Activated T-helper 1 cell treated with anti-CD3 and anti-CD28 coated beads, Interleukin-12 subunit alpha, Interleukin-12 subunit beta, Interleukin-2, Interleukin-4 antibody, amounts not matched to agents 30 ng/mL and 10 ng/mL and 1 ng/mL, durations not matched to agents 14 hours and 24 hours and 36 hours (primary cell): ENCODE data around the gene DCLK2. TPM values are rescaled to one million over a fixed set of nuclear protein-coding genes. Genes with fewer than 3 reads are reported as not detected.

Experiments
- DNase-seq: peaks from one replicate; pipeline ENCODE4 v3.0.0; 2021; ENCODE audit warnings: low spot score
- H3K27ac Mint-ChIP-seq: one replicate; pipeline ENCODE4 v1.8.0; 2021; ENCODE audit warnings: mild to moderate bottlenecking, mixed read lengths
- H3K27me3 Mint-ChIP-seq: one replicate; pipeline ENCODE4 v1.8.0; 2022; ENCODE audit warnings: mild to moderate bottlenecking, moderate library complexity, mixed read lengths; ENCODE audit not compliant: insufficient read depth
- H3K36me3 Mint-ChIP-seq: one replicate; pipeline ENCODE4 v1.8.0; 2021; ENCODE audit warnings: low read depth, mixed read lengths
- H3K4me1 Mint-ChIP-seq: one replicate; pipeline ENCODE4 v1.8.0; 2021; ENCODE audit warnings: low read depth, mixed read lengths
- H3K4me3 Mint-ChIP-seq: one replicate; pipeline ENCODE4 v1.8.0; 2021; ENCODE audit warnings: mild to moderate bottlenecking, moderate library complexity, mixed read lengths
- H3K9me3 Mint-ChIP-seq: one replicate; pipeline ENCODE4 v1.8.0; 2021; ENCODE audit warnings: mixed read lengths
- intact Hi-C: fragments of 100-400 bp; cut with micrococcal nuclease; formaldehyde crosslinking; loops from one replicate; pipeline ENCODE4 v1.15.1; 2024
- total RNA-seq: library from RNA; stranded (reverse); gene quantifications from 2 replicates; pipeline ENCODE4 v1.2.3, GENCODE V29; 2022

Gene DCLK2
- total RNA-seq, 1 donor from 2014 or later = 0.08 TPM

GRCh38 chr4:150212927-150213326 is 134.7 kb downstream of the DCLK2 start:
- Mint-ChIP-seq H3K27ac (no peak overlapping the region), H3K36me3 (no peaks in the 10 kb centered on the region), H3K4me3 (no peak overlapping the region), H3K27me3 (peaks cover 5% of the 10 kb centered on the region), H3K9me3 (no peaks in the 10 kb centered on the region), H3K4me1 (no peaks in the 10 kb centered on the region)
- DNase-seq = no peak
- intact Hi-C loops = no loop called here

DNA sequence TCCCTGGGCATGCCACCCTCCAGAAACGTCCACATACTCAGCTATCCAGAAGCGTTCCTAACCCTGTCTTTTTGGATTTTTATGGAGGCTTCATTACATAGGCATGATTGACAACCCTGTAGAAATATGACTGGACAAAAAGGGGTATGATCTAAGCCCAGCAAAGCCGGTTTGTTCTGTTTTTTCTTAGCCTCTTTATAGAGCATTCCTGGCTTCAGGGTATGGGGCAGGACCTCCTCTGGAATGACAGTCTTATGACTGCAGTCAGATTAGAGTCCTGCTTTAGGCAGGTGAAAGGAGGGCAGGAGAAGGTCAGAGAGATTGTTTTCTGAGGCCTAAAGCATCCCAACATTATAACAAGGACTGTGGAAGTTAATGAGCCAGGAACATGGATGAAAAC is 137.4 kb downstream of the DCLK2 start:
- Mint-ChIP-seq H3K27ac (no peak overlapping the region), H3K4me3 (no peak overlapping the region), H3K9me3 (no peaks in the 10 kb centered on the region), H3K27me3 (peaks cover 5% of the 10 kb centered on the region), H3K36me3 (no peaks in the 10 kb centered on the region), H3K4me1 (no peaks in the 10 kb centered on the region)
- intact Hi-C loops = no loop called here
- no peak for DNase-seq

DNA sequence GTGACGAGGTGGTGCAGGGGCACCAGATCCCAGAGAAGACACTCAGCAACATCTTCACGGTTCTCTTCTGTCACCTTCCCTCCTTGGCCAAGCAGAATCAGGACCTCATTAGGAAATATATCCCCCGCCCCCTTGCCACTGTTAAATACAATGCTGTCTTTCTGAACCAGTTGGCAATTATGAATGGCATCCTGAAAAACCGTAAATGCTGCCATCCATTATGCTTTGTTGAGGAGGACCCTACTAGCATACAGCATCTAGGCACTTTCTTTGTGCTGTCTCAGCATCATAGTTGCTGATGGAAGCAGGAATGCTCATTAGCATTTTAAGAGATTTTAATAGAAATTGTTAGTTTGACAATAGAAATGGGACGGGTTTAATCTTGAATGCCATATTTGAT is 138.5 kb downstream of the DCLK2 start:
- no peak overlapping the region for H3K27ac Mint-ChIP-seq
- intact Hi-C loops = no loop called here
- peaks cover 5% of the 10 kb centered on the region for H3K27me3 Mint-ChIP-seq
- no peaks in the 10 kb centered on the region for H3K36me3 Mint-ChIP-seq
- H3K4me3 Mint-ChIP-seq = no peak overlapping the region
- no peaks in the 10 kb centered on the region for H3K4me1 Mint-ChIP-seq
- no peaks in the 10 kb centered on the region for H3K9me3 Mint-ChIP-seq
- no peak for DNase-seq

- no peaks in the 10 kb centered on the region for H3K4me1 Mint-ChIP-seq
- no peak overlapping the region for H3K4me3 Mint-ChIP-seq
- peaks cover 2% of the 10 kb centered on the region for H3K27me3 Mint-ChIP-seq
- H3K36me3 Mint-ChIP-seq = no peaks in the 10 kb centered on the region
- intact Hi-C loops = no loop called here
- no peak for DNase-seq
- no peak overlapping the region for H3K27ac Mint-ChIP-seq
- H3K9me3 Mint-ChIP-seq = no peaks in the 10 kb centered on the region
Observed at GRCh38 chr4:150217192-150217591, 138.9 kb downstream of the DCLK2 start.

GRCh38 chr4:150217808-150218207 is 139.6 kb downstream of the DCLK2 start:
- Mint-ChIP-seq H3K9me3 (no peaks in the 10 kb centered on the region), H3K27me3 (peaks cover 1% of the 10 kb centered on the region), H3K27ac (no peak overlapping the region), H3K4me3 (no peak overlapping the region), H3K36me3 (no peaks in the 10 kb centered on the region), H3K4me1 (no peaks in the 10 kb centered on the region)
- intact Hi-C loops = no loop called here
- DNase-seq = no peak

DNA sequence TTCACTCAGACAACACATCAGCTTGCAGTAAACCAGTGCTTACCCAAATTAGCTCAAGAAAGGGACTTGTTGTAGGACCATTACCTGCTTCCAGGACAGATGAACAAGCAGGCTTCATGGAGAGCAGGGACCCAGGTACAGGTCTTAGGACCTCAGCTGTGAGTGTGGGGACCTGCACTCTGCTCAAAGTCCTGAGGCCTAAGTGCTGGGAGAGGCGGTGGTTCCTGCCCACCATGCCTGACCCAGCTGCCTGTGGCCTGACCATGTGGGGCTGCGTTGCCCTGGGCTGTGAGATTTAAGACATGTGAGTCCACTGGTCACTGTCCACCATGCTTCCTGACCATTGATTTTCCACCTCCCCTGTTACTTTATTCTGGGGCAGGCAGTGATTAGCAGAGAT is 140.2 kb downstream of the DCLK2 start:
- intact Hi-C loops = no loop called here
- H3K36me3 Mint-ChIP-seq = no peaks in the 10 kb centered on the region
- H3K27me3 Mint-ChIP-seq = peaks cover 1% of the 10 kb centered on the region
- H3K4me1 Mint-ChIP-seq = no peaks in the 10 kb centered on the region
- H3K4me3 Mint-ChIP-seq = no peak overlapping the region
- no peak for DNase-seq
- H3K27ac Mint-ChIP-seq = no peak overlapping the region
- H3K9me3 Mint-ChIP-seq = no peaks in the 10 kb centered on the region

GRCh38 chr4:150219841-150220240 is 141.6 kb downstream of the DCLK2 start:
- no peak for DNase-seq
- peaks cover 1% of the 10 kb centered on the region for H3K27me3 Mint-ChIP-seq
- H3K27ac Mint-ChIP-seq = no peak overlapping the region
- H3K36me3 Mint-ChIP-seq = no peaks in the 10 kb centered on the region
- no peak overlapping the region for H3K4me3 Mint-ChIP-seq
- no peaks in the 10 kb centered on the region for H3K9me3 Mint-ChIP-seq
- intact Hi-C loops = no loop called here
- no peaks in the 10 kb centered on the region for H3K4me1 Mint-ChIP-seq

DNA sequence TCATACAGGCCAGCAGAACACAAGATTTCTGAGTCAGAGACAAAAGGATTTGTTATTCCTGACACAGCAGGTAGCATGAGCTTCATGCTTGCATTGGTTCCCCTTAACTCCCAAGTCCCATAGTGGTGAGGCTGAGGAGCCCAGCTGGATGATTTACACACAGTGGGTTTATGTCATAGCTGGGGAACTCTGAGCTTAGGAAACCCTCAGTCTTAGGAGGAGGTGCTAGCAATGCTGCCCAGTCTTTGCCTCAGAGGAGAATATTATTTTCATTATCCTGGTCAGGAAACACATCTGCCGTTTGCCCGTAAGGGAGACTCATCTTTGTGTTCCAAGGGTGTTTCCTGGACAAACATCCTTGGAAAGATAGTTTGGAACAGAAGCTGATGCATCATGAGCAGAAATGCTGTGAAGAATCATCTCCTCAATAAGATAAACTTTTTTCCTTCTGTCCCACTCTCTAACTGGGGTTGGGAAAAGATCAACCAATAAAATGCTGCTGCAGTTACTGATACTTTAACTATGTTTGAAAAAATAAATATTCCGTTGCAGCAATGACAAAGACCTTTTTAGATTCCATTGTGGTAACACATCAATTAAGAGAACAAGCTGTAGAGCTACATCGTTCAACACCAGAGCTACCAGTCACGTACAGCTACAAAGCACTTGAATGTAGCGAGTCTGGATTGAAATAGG is 146.8 kb downstream of the DCLK2 start:
- DNase-seq = no peak
- H3K27ac Mint-ChIP-seq = no peak overlapping the region
- H3K4me3 Mint-ChIP-seq = no peak overlapping the region
- H3K9me3 Mint-ChIP-seq = no peaks in the 10 kb centered on the region
- intact Hi-C loops = no loop called here
- no peaks in the 10 kb centered on the region for H3K27me3 Mint-ChIP-seq
- no peaks in the 10 kb centered on the region for H3K36me3 Mint-ChIP-seq
- no peaks in the 10 kb centered on the region for H3K4me1 Mint-ChIP-seq

- no peak overlapping the region for H3K4me3 Mint-ChIP-seq
- no peaks in the 10 kb centered on the region for H3K4me1 Mint-ChIP-seq
- H3K36me3 Mint-ChIP-seq = no peaks in the 10 kb centered on the region
- intact Hi-C loops = no loop called here
- no peak for DNase-seq
- no peaks in the 10 kb centered on the region for H3K9me3 Mint-ChIP-seq
- H3K27me3 Mint-ChIP-seq = peaks cover 18% of the 10 kb centered on the region
- H3K27ac Mint-ChIP-seq = no peak overlapping the region
Observed at GRCh38 chr4:150229520-150229919, 151.3 kb downstream of the DCLK2 start.

- no peak for DNase-seq
- no peaks in the 10 kb centered on the region for H3K36me3 Mint-ChIP-seq
- no peak overlapping the region for H3K4me3 Mint-ChIP-seq
- intact Hi-C loops = no loop called here
- no peaks in the 10 kb centered on the region for H3K4me1 Mint-ChIP-seq
- H3K27me3 Mint-ChIP-seq = peaks cover 18% of the 10 kb centered on the region
- H3K9me3 Mint-ChIP-seq = no peaks in the 10 kb centered on the region
- H3K27ac Mint-ChIP-seq = no peak overlapping the region
Observed at GRCh38 chr4:150230561-150230960, 152.3 kb downstream of the DCLK2 start.

- Mint-ChIP-seq H3K4me3 (no peak overlapping the region), H3K9me3 (no peaks in the 10 kb centered on the region), H3K36me3 (no peaks in the 10 kb centered on the region), H3K27ac (no peak overlapping the region), H3K4me1 (no peaks in the 10 kb centered on the region), H3K27me3 (peaks cover 20% of the 10 kb centered on the region)
- intact Hi-C loops = no loop called here
- DNase-seq = no peak
Observed at GRCh38 chr4:150231107-150231770, 153.0 kb downstream of the DCLK2 start.

- H3K27ac Mint-ChIP-seq = no peak overlapping the region
- no peaks in the 10 kb centered on the region for H3K9me3 Mint-ChIP-seq
- intact Hi-C loops = no loop called here
- no peak overlapping the region for H3K4me3 Mint-ChIP-seq
- peaks cover 20% of the 10 kb centered on the region for H3K27me3 Mint-ChIP-seq
- H3K4me1 Mint-ChIP-seq = no peaks in the 10 kb centered on the region
- no peak for DNase-seq
- H3K36me3 Mint-ChIP-seq = no peaks in the 10 kb centered on the region
Observed at GRCh38 chr4:150232029-150232428, 153.8 kb downstream of the DCLK2 start.

GRCh38 chr4:150234246-150234645 is 156.0 kb downstream of the DCLK2 start:
- Mint-ChIP-seq H3K27me3 (peaks cover 20% of the 10 kb centered on the region), H3K4me3 (no peak overlapping the region), H3K9me3 (no peaks in the 10 kb centered on the region), H3K4me1 (no peaks in the 10 kb centered on the region), H3K27ac (no peak overlapping the region), H3K36me3 (no peaks in the 10 kb centered on the region)
- DNase-seq = no peak
- intact Hi-C loops = no loop called here
